HK-2 (cell line): ENCODE data around the gene REC114.
"Not testable (repeated sequence)": the region's sequence is repeated elsewhere in the genome, so short reads cannot be mapped to it uniquely, and the experiment has no call there.

Experiments
- DNase-seq: peaks from one replicate; pipeline ENCODE4 v3.0.0-alpha.2; 2018; ENCODE audit not compliant: unreplicated experiment

The REC114 gene

DNA sequence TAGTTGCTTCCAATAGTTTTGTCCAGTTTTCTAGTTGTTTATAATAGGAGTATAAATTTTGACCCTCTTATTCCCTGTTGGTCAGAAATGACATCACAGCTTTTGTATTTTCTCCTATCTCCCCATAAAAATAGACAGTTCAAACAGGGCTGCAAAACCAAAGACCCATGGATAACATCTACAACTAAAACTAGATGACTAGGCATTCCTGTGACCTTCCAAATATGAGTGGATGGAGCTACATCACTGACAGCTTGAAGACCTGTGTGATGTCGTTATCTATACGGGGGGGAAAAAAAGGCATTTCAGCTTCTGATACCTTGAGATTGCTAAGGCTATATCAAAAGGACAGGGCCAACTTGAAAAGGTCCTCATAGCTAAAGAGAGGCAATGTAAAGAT is 84.6 kb downstream of the REC114 start:
- DNase-seq = no peak

- no peak for DNase-seq
Observed at GRCh38 chr15:73530649-73531048, 87.7 kb downstream of the REC114 start.

- no peak for DNase-seq
Observed at GRCh38 chr15:73538123-73538522, 95.2 kb downstream of the REC114 start.

DNA sequence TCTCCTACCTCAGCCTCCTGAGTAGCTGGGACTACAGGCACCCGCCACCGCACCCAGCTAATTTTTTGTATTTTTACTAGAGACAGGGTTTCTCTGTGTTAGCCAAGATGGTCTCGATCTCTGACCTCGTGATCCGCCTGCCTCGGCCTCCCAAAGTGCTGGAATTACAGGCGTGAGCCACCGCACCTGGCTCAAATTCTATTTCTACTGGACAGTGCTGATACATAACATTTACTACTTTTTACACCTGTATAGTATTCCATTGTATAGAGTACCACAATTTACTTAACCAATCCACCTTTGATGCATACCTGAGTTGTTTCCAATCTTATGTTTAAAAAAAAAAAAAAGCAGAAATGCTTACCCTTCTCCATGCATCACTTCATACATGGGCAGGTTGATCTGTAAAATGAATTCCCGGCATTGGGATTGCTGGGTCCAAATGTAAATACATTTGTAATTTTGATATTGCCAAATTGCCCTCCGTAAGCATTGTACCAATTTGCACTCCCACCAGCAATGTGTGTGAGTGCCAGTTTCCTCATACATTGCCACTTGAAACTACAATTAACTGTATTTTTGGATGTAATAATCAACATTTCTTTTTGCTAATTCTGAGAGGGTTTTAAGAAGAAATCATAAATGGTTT is 95.7 kb downstream of the REC114 start:
- no peak for DNase-seq

DNA sequence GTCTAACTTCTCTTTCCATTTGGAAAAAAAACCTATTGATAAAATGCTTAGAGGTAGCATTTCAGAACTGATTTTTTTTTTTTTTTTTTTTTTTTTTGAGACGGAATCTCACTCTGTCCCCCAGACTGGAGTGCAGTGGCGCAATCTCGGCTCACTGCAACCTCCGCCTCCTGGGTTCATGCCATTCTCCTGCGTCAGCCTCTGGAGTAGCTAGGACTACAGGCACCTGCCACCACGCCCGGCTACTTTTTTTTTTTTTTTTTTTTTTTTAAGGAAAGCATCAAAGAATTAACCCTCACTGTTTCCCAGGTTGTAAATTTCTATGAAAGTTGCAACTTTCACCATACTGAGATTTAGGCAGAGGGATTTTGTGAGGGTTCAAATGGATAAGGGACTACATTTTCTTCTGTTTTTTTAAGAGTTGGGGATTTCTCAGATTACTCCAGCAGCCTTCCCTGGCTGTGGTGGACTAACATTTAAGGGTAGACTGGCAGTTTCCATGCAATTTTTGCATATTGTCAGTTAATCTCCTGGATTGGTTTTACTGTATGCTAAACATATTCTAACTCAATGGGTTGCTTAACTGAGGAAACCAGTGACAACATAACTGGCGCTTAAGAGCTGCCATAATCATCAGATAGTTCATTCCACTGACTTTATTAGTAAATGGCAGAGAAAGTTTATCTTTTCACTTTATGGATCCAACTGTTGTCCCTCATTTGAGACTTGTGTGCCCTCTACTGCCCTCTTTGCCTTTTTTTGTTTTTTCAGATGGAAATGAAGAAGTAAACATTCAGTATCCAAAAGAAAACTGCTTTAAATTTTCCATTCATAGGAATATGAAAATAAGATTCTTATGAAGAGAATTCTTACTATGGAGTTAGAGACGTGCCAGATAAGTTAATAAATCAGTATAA is 96.5 kb downstream of the REC114 start:
- no peak for DNase-seq

DNA sequence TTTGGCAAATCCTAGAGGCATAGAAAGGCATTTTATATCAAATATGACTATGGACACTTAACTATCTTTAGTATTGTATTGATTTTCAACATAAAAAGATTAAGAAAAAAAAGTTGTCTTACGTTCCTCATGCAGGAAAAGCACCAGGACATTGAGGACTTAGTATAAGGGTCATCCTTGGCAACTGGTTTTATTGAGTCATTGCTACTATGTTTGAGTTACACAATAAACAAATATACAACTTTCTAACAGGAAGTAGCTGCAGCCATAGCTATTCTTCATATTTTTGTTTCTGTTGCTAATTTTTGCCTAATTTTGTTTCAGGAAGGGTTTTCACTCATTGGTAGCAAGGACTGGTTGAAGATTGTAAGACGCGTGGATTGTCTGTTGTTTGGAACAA is 97.2 kb downstream of the REC114 start:
- DNase-seq = no peak

DNA sequence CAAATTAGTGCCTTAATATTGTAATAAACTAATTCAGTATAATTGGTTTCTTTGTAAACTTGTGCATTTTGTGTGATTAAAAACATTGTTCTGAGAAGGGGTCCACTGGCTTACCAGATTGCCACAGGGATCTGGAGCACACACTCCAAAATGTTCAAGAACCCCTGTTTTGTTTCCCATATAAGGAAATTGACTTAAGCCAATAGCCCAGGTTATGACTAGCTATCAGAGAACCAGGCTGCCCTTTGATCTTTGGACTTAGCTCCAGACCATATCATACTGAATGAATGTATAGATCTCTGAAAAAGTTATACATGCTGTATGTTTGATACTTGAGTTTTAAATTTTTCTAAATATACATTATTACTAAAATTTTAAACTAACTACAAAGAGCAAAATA is 98.5 kb downstream of the REC114 start:
- no peak for DNase-seq

DNA sequence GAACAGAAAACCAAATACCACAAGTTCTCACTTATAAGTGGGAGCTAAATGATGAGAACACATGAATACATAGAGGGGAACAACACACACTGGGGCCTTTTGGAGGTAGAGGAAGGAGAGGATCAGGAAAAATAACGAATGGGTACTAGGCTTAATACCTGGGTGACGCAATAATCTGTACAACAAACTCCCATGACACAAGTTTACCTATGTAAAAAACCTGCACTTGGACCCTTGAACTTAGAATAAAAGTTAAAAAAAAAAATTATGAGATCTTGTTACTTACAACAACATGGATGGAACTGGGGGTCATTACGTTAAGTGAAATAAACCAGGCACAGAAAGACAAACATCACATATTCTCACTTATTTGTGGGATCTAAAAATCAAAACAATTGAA is 106.0 kb downstream of the REC114 start:
- not testable (repeated sequence) for DNase-seq

GRCh38 chr15:73550190-73550589 is 107.2 kb downstream of the REC114 start:
- no peak for DNase-seq

DNA sequence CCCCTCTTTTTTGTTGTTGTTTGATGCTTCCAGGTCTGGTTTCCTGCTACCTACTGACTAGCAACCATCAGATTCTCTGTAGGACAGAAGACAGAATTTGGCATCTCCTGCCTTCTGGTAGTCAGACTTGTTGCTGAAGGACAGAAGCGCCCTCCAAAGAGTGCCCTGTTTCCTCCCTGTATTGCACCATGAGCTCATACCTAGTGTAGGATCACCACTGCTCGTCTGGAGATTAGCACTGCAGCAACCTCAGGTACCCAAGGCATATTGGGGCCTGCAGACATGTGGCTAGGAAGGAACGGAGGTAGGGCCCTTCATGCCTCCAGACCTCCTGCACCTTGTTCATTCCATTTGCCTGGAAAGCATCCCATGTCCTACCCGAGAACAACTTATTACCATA is 112.1 kb downstream of the REC114 start:
- DNase-seq = no peak

DNA sequence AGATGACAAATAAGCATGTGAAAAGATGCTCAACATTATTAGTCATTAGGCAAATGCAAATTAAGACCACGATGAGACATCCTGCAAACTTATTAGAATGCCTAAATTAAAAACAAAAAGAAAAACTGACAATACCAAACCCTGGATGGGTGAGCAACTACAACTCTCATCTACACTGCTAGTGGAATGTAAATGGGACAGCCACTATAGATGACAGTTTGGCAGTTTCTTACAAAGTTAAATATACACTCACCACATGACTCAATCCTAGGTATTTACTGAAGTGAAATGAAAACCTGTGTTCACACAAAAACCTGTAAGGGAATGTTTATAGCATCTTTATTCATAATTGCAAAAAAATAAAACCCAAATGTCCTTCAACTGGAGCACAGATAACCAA is 115.6 kb downstream of the REC114 start:
- DNase-seq = no peak

DNA sequence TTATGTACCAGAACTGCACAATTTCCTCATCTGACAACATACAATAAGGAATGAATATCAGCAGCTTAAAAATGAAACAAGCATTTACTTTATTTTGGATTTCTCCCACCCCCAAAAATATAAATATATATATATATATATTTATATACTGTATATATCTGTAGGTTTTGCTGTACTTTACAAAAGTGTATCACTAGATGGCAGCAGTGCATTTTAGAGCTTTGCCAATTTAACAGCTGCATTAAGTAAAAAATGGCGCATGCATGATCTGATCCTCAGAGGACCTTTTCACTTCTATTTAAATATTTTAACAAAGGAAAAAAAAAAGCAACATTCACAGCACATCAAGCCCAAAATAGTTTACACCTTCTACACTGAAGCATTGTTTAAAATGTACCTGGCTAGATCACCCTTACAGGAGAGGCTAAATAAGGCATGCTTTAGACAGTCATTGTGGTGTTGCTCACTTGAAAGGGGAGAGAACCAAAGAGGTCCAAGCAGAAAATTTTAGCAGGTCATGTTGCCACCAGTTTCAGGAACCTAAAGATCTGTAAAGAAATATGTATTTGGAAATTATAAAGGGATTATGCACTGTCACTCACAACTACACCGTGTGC is 117.6 kb downstream of the REC114 start:
- no peak for DNase-seq

DNA sequence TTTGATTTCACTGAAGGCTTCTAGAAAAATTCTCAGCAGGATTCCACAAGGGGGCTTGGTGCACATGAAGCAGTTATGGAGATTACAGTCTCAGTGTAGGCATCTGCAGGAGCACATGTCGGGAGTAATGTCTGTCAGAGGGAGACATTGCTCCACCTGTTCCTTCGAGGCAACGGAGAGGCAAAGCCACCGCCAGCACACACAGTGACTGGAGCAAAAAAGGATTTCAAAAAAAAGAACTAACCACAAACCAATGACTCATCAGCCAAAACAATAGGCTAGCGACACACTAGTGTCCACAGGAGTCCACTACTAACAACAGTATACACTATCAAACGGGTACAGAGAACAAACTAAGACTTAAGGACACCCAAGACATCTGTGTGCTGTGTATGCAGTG is 121.3 kb downstream of the REC114 start:
- peak; percentile 12 for DNase-seq

GRCh38 chr15:73567020-73567419 is 124.1 kb downstream of the REC114 start:
- no peak for DNase-seq

DNA sequence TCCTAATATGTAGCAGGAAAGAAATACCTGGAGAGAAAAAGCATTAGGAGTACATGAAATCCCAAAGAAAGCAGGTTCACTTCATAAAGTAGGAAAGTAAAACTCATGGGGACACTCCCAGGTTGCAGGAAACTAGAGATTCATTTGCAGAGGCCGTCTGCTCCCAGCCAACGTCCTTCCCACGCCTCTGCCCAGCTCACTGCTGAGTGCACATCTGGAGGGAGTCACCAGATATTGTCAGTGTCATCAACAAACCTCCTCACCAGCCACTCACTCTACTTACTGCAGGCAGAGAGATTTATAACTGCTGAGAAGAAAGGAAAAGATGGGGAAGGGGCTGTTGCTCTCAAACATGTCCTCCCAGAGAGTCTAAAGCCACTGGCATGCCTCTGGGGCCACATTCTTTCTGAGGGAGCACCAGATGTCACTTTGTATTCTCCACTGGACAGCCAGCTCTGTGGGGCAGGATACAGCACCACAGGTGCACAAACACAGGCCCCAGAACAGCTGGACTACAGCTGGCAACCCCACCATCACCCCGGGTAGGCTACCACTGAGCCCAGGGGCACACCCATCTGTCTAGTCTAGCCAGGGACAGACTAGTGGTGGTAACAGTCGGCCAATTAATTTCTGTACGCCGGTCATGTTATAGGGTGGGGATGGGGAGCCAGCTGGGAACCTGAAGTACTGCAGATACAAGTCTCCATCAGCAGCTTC is 125.8 kb downstream of the REC114 start:
- no peak for DNase-seq

- no peak for DNase-seq
Observed at GRCh38 chr15:73569361-73569760, 126.4 kb downstream of the REC114 start.

- DNase-seq = no peak
Observed at GRCh38 chr15:73570355-73571032, 127.5 kb downstream of the REC114 start.

DNA sequence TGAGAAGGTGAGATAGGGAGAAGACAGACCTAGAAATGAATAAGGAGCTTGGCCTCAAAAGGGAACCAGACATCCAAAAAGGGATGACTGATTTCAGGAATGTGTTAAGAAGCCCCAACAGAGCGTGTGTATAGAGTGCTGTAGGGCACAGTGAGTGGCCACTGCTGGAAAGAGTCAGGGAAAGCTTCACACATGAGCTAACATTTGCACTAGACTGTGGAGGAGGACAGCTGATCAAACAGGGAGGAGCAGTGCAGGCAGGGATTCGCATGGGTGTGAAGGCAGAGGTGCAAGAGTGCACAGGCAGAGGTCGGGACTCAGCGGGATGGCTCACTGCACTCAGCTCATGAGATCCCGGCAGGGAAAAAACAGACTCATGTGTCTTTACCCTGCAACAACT is 128.4 kb downstream of the REC114 start:
- no peak for DNase-seq

GRCh38 chr15:73572296-73572695 is 129.3 kb downstream of the REC114 start:
- no peak for DNase-seq

DNA sequence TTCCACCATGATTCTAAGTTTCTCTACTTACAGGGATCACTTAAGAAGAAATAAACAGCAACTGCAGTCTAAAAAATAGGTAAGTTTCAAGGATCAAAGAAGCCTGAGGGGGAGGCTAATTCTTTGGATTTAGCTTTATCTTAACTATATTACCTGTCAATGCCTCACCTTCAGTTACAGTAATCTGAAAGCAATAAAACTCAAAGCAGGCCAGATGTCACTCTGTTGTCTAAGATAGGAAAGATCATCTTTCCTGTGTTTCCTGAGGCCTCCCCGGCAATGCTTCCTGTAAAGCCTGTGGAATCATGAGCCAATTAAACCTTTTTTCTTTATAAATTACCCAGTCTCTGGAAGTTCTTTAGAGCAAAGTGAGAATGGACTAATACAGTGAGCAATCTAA is 130.1 kb downstream of the REC114 start:
- no peak for DNase-seq

DNA sequence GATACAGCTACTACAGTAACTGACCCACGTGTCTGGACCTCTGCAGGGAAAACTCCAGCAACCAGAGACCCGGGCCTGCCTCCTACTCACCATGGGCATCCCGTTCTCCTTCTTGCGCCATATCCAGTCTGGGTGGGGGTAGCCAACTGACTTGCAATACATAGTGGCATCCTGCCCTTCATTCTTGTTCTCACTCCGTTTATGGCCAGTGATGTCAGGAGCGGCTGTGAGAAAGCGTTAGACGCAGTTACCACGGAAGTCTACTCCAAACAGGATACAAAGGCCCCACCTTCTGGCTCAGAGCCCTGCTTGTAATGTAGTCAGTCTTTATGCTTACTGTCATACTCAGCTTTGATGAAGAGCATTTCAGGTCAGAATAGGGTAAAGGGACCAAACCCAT is 130.6 kb downstream of the REC114 start:
- no peak for DNase-seq
